Measurements from ENCODE around the gene RNASEH2C. TPM values are rescaled to one million over a fixed set of nuclear protein-coding genes. Genes with fewer than 3 reads are reported as not detected.

The RNASEH2C gene
- polyA plus RNA-seq, 4 donors: 36.9 to 65.1 (median 50.2) TPM

- H3K4me1 ChIP-seq (ENCODE audit: control insufficient read depth in 3 of 3, insufficient read depth in 2 of 3, low read depth in 1 of 3, low read length in 2 of 3): no peaks in the 10 kb centered on the region
- H3K9me3 ChIP-seq (ENCODE audit: control insufficient read depth in 2 of 2, insufficient read depth in 1 of 2, low read depth in 1 of 2, low read length in 1 of 2): no peaks in the 10 kb centered on the region
- DNase-seq (no peak), FAIRE-seq (peak; percentile 10)
- no peak overlapping the region for H3K4me3 ChIP-seq (ENCODE audit: low read depth in 1 of 3, low read length in 3 of 3)
- no peaks in the 10 kb centered on the region for H3K27me3 ChIP-seq (ENCODE audit: control insufficient read depth in 3 of 3, insufficient read depth in 3 of 3, low read length in 3 of 3)
- no peak overlapping the region for H3K27ac ChIP-seq (ENCODE audit: low read depth in 1 of 3, low read length in 2 of 3)
- no peaks in the 10 kb centered on the region for H3K36me3 ChIP-seq (ENCODE audit: control insufficient read depth in 3 of 3, insufficient read depth in 2 of 3, low read depth in 1 of 3, low read length in 3 of 3)
Measured at GRCh38 chr11:65672180-65672860, 48.3 kb downstream of the RNASEH2C start.

Other genes starting within 250 kb of the RNASEH2C start
- 100 to 1,000 TPM; 155 to 454 (median 226) TPM for gene MALAT1, start 221.8 kb downstream of the RNASEH2C start, polyA plus RNA-seq
- gene SCYL1, start 195.7 kb downstream of the RNASEH2C start, polyA plus RNA-seq: 10 to 100 TPM; 46.7 to 76.9 (median 61.0) TPM
- 10 to 100 TPM in 3 of 4 donors, 1 to 10 TPM in 1; 6.5 to 77.6 (median 21.3) TPM for gene LTBP3, start 162.4 kb downstream of the RNASEH2C start, polyA plus RNA-seq
- gene ZNRD2, start 150.3 kb downstream of the RNASEH2C start, polyA plus RNA-seq: 10 to 100 TPM; 27.7 to 49.2 (median 35.0) TPM
- 10 to 100 TPM; 15.9 to 39.2 (median 33.4) TPM for gene FAM89B, start 148.3 kb downstream of the RNASEH2C start, polyA plus RNA-seq
- 100 to 1,000 TPM in 1 of 4 donors, 10 to 100 TPM in 3; 36.1 to 131 (median 62.4) TPM for gene EHBP1L1, start 144.7 kb downstream of the RNASEH2C start, polyA plus RNA-seq
- gene KCNK7, start 125.0 kb downstream of the RNASEH2C start, polyA plus RNA-seq: 10 to 100 TPM in 1 of 4 donors, under 1 TPM in 2, not detected in 1; 0.84 to 31.1 (median 0.89) TPM
- gene MAP3K11, start 106.6 kb downstream of the RNASEH2C start, polyA plus RNA-seq: 100 to 1,000 TPM in 2 of 4 donors, 10 to 100 TPM in 2; 66.4 to 180 (median 126) TPM
- 10 to 100 TPM; 12.7 to 27.5 (median 22.1) TPM for gene PCNX3, start 105.0 kb downstream of the RNASEH2C start, polyA plus RNA-seq
- 10 to 100 TPM; 21.7 to 45.2 (median 33.1) TPM for gene SIPA1, start 82.7 kb downstream of the RNASEH2C start, polyA plus RNA-seq
- 10 to 100 TPM; 32.2 to 46.9 (median 36.7) TPM for gene RELA, start 57.9 kb downstream of the RNASEH2C start, polyA plus RNA-seq
- gene KAT5, start 8.5 kb downstream of the RNASEH2C start, polyA plus RNA-seq: 10 to 100 TPM; 63.9 to 76.7 (median 71.1) TPM
- 10 to 100 TPM in 1 of 4 donors, 1 to 10 TPM in 3; 6.9 to 17.3 (median 9.1) TPM for gene AP5B1, start 60.2 kb upstream of the RNASEH2C start, polyA plus RNA-seq
- gene OVOL1, start 66.3 kb upstream of the RNASEH2C start, polyA plus RNA-seq: 10 to 100 TPM; 11.9 to 41.3 (median 20.1) TPM
- gene SNX32, start 113.2 kb upstream of the RNASEH2C start, polyA plus RNA-seq: 1 to 10 TPM in 3 of 4 donors, under 1 TPM in 1; 0.54 to 4.0 (median 1.8) TPM
- 1,000 to 10,000 TPM in 3 of 4 donors, 100 to 1,000 TPM in 1; 854 to 2,084 (median 1,613) TPM for gene CFL1, start 137.4 kb upstream of the RNASEH2C start, polyA plus RNA-seq
- gene MUS81, start 139.6 kb upstream of the RNASEH2C start, polyA plus RNA-seq: 100 to 1,000 TPM in 1 of 4 donors, 10 to 100 TPM in 3; 45.3 to 118 (median 73.8) TPM
- gene EFEMP2, start 152.0 kb upstream of the RNASEH2C start, polyA plus RNA-seq: 10 to 100 TPM in 2 of 4 donors, 1 to 10 TPM in 2; 4.7 to 18.0 (median 12.1) TPM
- 1 to 10 TPM in 2 of 4 donors, under 1 TPM in 2; 0.43 to 3.5 (median 1.1) TPM for gene CTSW, start 159.0 kb upstream of the RNASEH2C start, polyA plus RNA-seq
- gene FIBP, start 167.7 kb upstream of the RNASEH2C start, polyA plus RNA-seq: 100 to 1,000 TPM in 2 of 4 donors, 10 to 100 TPM in 2; 57.6 to 131 (median 86.9) TPM
- gene CCDC85B, start 169.9 kb upstream of the RNASEH2C start, polyA plus RNA-seq: 10 to 100 TPM in 2 of 4 donors, 1 to 10 TPM in 2; 6.5 to 32.5 (median 13.3) TPM
- 1 to 10 TPM in 3 of 4 donors, under 1 TPM in 1; 0.04 to 5.2 (median 1.9) TPM for gene FOSL1, start 179.6 kb upstream of the RNASEH2C start, polyA plus RNA-seq
- 10 to 100 TPM; 23.9 to 32.7 (median 26.9) TPM for gene C11orf68, start 198.3 kb upstream of the RNASEH2C start, polyA plus RNA-seq
- 10 to 100 TPM; 53.2 to 87.3 (median 70.7) TPM for gene DRAP1, start 198.6 kb upstream of the RNASEH2C start, polyA plus RNA-seq
- gene TSGA10IP, start 224.7 kb upstream of the RNASEH2C start, polyA plus RNA-seq: under 1 TPM in 1 of 4 donors, not detected in 3; 0.07 TPM
- gene SART1, start 240.9 kb upstream of the RNASEH2C start, polyA plus RNA-seq: 10 to 100 TPM; 39.3 to 95.9 (median 52.9) TPM